HCT116 (cell line): ENCODE data around the gene LHPP. TPM values are rescaled to one million over a fixed set of nuclear protein-coding genes. Genes with fewer than 3 reads are reported as not detected.

Experiments
- ATAC-seq: fragments of 200-7000 bp; cut with Tn5 transposase; 2 replicates; pipeline ENCODE4 v1.9.1; 2020; ENCODE audit warnings: mild to moderate bottlenecking, moderate library complexity
- BruUV-seq: library from RNA; stranded (reverse); fragments of 400-500 nt; replicated peaks from 2 replicates; lab custom pipeline; 2021; lab: Mats Ljungman, UMichigan
- CTCF ChIA-PET: fragments of 300-600 bp; sonication (Branson Sonifier 250); formaldehyde crosslinking; loops from one replicate; lab custom pipeline; 2021; ENCODE audit warnings: antibody characterized with exemption; lab: Charles Lee
- POLR2A ChIA-PET: fragments of 300-600, 350-600 bp; sonication (Branson Sonifier 250); formaldehyde crosslinking; loops from one replicate; lab custom pipeline; 2021; ENCODE audit warnings: antibody characterized with exemption; lab: Charles Lee
- RAD21 ChIA-PET, 2 experiments: fragments of 300-600 bp; sonication (Branson Sonifier 250); formaldehyde crosslinking; loops; one replicate each; lab custom pipeline; 2023; ENCODE audit warnings: low total read pairs in 2 of 2; ENCODE audit not compliant: uncharacterized antibody in 2 of 2, unreplicated experiment in 2 of 2, low non-redundant PET in 1 of 2; lab: Charles Lee
- DNase-seq: peaks from one replicate; pipeline ENCODE4 v3.0.0-alpha.2; 2010; ENCODE audit warnings: low read depth, low spot score
- H2AFZ ChIP-seq: fragments of 200-600 bp; shearing (Covaris generic), sonication (generic); 2 replicates; pipeline ENCODE4 v1.6.1; 2017; ENCODE audit warnings: low read depth, mixed run types, mixed read lengths, antibody characterized with exemption, low read length; ENCODE audit not compliant: poor library complexity, severe bottlenecking
- H3K27ac ChIP-seq: 2 replicates; pipeline ENCODE4 v1.5.1; 2012; ENCODE audit warnings: low read depth, low read length
- H3K27me3 ChIP-seq: fragments of 200-600 bp; sonication (generic); 2 replicates; pipeline ENCODE4 v1.6.1; 2016; ENCODE audit warnings: mixed run types, low read length, mixed read lengths; ENCODE audit not compliant: insufficient read depth
- H3K36me3 ChIP-seq, 2 experiments: fragments of 200-500 bp in 1 of 2; fragments of 200-600 bp in 1 of 2; sonication (Bioruptor generic) in 1 of 2; sonication (generic) in 1 of 2; 2 replicates each; pipeline versions ENCODE4 v1.5.1 to v1.6.1; 2014 to 2016; ENCODE audit warnings: low read length in 2 of 2, inconsistent platforms in 1 of 2, mixed read lengths in 1 of 2, mixed run types in 1 of 2; ENCODE audit not compliant: insufficient read depth in 2 of 2, control insufficient read depth in 1 of 2
- H3K4me1 ChIP-seq, 2 experiments: fragments of 200-600 bp in 1 of 2; sonication (generic) in 1 of 2; 2 replicates each; pipeline versions ENCODE4 v1.5.1 to v1.6.1; 2012 to 2017; ENCODE audit warnings: low read length in 2 of 2, inconsistent platforms in 1 of 2, mild to moderate bottlenecking in 1 of 2, mixed read lengths in 1 of 2, mixed run types in 1 of 2, moderate library complexity in 1 of 2; ENCODE audit not compliant: insufficient read depth in 2 of 2, control insufficient read depth in 1 of 2
- H3K4me2 ChIP-seq: fragments of 200-600 bp; sonication (generic); 2 replicates; pipeline ENCODE4 v1.6.1; 2017; ENCODE audit warnings: mixed run types, low read length, mixed read lengths
- H3K4me3 ChIP-seq, 2 experiments: fragments of 200-600 bp in 1 of 2; sonication (generic) in 1 of 2; replicated peaks in 1 of 2; 2 replicates each; pipeline ENCODE4 v1.5.1; 2011 to 2016; ENCODE audit warnings: low read length in 2 of 2, control low read depth in 1 of 2, low read depth in 1 of 2, mild to moderate bottlenecking in 1 of 2, mixed read lengths in 1 of 2, mixed run types in 1 of 2
- H3K79me2 ChIP-seq: fragments of 200-600 bp; sonication (generic); 2 replicates; pipeline ENCODE4 v1.6.1; 2017; ENCODE audit warnings: mild to moderate bottlenecking, mixed run types, low read length, moderate library complexity, mixed read lengths; ENCODE audit not compliant: insufficient read depth
- H3K9ac ChIP-seq: fragments of 200-600 bp; sonication (generic); 2 replicates; pipeline ENCODE4 v1.6.1; 2016; ENCODE audit warnings: low read length, mixed read lengths
- H3K9me2 ChIP-seq: fragments of 200-600 bp; sonication (generic), shearing (Covaris generic); 2 replicates; pipeline ENCODE4 v1.6.1; 2017; ENCODE audit warnings: mixed run types, mild to moderate bottlenecking, moderate library complexity; ENCODE audit not compliant: insufficient read depth
- H3K9me3 ChIP-seq, 2 experiments: fragments of 200-500 bp in 1 of 2; fragments of 200-600 bp in 1 of 2; sonication (Bioruptor generic) in 1 of 2; sonication (generic) in 1 of 2; 2 replicates each; pipeline ENCODE4 v1.6.1; 2014 to 2017; ENCODE audit warnings: low read length in 2 of 2, mixed read lengths in 2 of 2, inconsistent platforms in 1 of 2, low read depth in 1 of 2, mild to moderate bottlenecking in 1 of 2, mixed run types in 1 of 2, moderate library complexity in 1 of 2; ENCODE audit not compliant: control insufficient read depth in 1 of 2, insufficient read depth in 1 of 2
- H4K20me1 ChIP-seq: fragments of 200-600 bp; sonication (generic), shearing (Covaris generic); 2 replicates; pipeline ENCODE4 v1.6.1; 2017; ENCODE audit warnings: mixed run types, mild to moderate bottlenecking, moderate library complexity; ENCODE audit not compliant: insufficient read depth
- CBX3 ChIP-seq: IDR thresholded peaks from 2 replicates; pipeline ENCODE4 v1.6.1; 2012; ENCODE audit warnings: low read depth
- EGR1 ChIP-seq: IDR thresholded peaks from 2 replicates; pipeline ENCODE4 v1.6.1; 2012; ENCODE audit warnings: low read depth
- ELF1 ChIP-seq: IDR thresholded peaks from 2 replicates; pipeline ENCODE4 v1.6.1; 2012; ENCODE audit warnings: low read depth, borderline replicate concordance
- EZH2 ChIP-seq: fragments of 200-600 bp; sonication (generic); IDR thresholded peaks from 2 replicates; pipeline ENCODE4 v1.6.1; 2017; ENCODE audit warnings: antibody characterized with exemption, mixed run types
- EZH2phosphoT487 ChIP-seq: fragments of 200-600 bp; IDR thresholded peaks from 2 replicates; pipeline ENCODE4 v1.6.1; 2018; ENCODE audit warnings: antibody characterized with exemption, borderline replicate concordance
- JUND ChIP-seq: IDR thresholded peaks from 2 replicates; pipeline ENCODE4 v1.6.1; 2012
- POLR2A ChIP-seq: IDR thresholded peaks from 2 replicates; pipeline ENCODE4 v1.7.0; 2011; ENCODE audit warnings: borderline replicate concordance; ENCODE audit not compliant: insufficient read depth, insufficient read length; ENCODE audit errors: extremely low read depth
- POLR2AphosphoS5 ChIP-seq: IDR thresholded peaks from 2 replicates; pipeline ENCODE4 v1.6.1; 2011; ENCODE audit warnings: mild to moderate bottlenecking, low read depth, low read length, moderate library complexity
- RAD21 ChIP-seq: IDR thresholded peaks from 2 replicates; pipeline ENCODE4 v1.6.1; 2012; ENCODE audit warnings: low read depth, mild to moderate bottlenecking
- SIN3A ChIP-seq: IDR thresholded peaks from 2 replicates; pipeline ENCODE4 v1.6.1; 2012; ENCODE audit warnings: low read depth
- SP1 ChIP-seq: IDR thresholded peaks from 2 replicates; pipeline ENCODE4 v1.6.1; 2012; ENCODE audit warnings: low read depth
- SRF ChIP-seq: IDR thresholded peaks from 2 replicates; pipeline ENCODE4 v1.6.1; 2012; ENCODE audit warnings: low read depth
- TCF7L2 ChIP-seq: IDR thresholded peaks from 2 replicates; pipeline ENCODE4 v1.7.0; 2011; ENCODE audit warnings: borderline replicate concordance, inconsistent platforms; ENCODE audit not compliant: insufficient read depth, insufficient read length; ENCODE audit errors: extremely low read depth
- YY1 ChIP-seq: IDR thresholded peaks from 2 replicates; pipeline ENCODE4 v1.6.1; 2011; ENCODE audit warnings: low read length, low read depth, moderate library complexity, mild to moderate bottlenecking; ENCODE audit not compliant: insufficient replicate concordance; ENCODE audit errors: extremely low read depth
- intact Hi-C: fragments of 100-400 bp; cut with micrococcal nuclease; formaldehyde crosslinking; loops from 2 replicates; pipeline ENCODE4 v1.10.0; 2022
- total RNA-seq: library from RNA; stranded (reverse); gene quantifications from one replicate; pipeline ENCODE4 v1.2.1, GENCODE V29; 2021; ENCODE audit not compliant: unreplicated experiment
- TF ChIP-seq, protein P1 (sequence below): IDR thresholded peaks from 2 replicates; pipeline ENCODE4 v1.6.1; 2012
- TF ChIP-seq, protein P2 (sequence below): IDR thresholded peaks from 2 replicates; pipeline ENCODE4 v1.6.1; 2012; ENCODE audit warnings: low read depth
- TF ChIP-seq, protein P3 (sequence below), 3 experiments: fragments of 200-600 bp in 1 of 3; sonication (generic) in 1 of 3; IDR thresholded peaks in 2 of 3; conservative IDR thresholded peaks in 1 of 3; 2 replicates each; pipeline ENCODE4 v1.5.1; 2012 to 2017; ENCODE audit warnings: low read depth in 2 of 3, low read length in 2 of 3, antibody characterized with exemption in 1 of 3, borderline replicate concordance in 1 of 3, control low read depth in 1 of 3, mild to moderate bottlenecking in 1 of 3, mixed read lengths in 1 of 3, mixed run types in 1 of 3, moderate library complexity in 1 of 3; ENCODE audit not compliant: insufficient read depth in 1 of 3

Gene LHPP
- total RNA-seq, 1 experiment from 2014 or later, result 45.8 TPM

DNA sequence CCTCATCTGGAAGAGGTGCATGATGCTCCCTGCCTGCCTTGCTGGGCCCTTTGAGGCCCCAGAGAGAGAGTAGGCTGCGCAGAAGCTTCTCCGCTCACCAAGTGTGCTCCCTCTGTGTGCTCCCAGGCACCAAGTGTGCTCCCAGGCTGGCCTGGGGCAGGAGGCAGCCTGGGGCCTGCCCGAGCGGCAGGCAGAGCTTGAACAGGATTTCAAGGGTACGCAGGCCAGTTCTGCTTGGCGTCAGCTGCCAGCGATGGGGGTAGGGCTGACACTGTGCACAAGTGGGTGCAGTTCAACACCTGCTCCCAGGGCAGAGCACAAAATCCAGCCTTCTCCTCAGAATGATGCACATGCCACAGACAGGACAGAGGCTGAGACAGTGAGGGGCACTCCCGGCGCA, 162.8 kb downstream of the LHPP start:
- DNase-seq (no peak), ATAC-seq (no peak)
- H2AFZ ChIP-seq, result no peak overlapping the region
- no peak for TF ChIP-seq JUND
- no peak for TF ChIP-seq SRF
- TF ChIP-seq ELF1, result no peak
- TF ChIP-seq RAD21, result no peak
- TF ChIP-seq SP1, result no peak
- TF ChIP-seq, protein P1, sequence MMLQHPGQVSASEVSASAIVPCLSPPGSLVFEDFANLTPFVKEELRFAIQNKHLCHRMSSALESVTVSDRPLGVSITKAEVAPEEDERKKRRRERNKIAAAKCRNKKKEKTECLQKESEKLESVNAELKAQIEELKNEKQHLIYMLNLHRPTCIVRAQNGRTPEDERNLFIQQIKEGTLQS, result no peak
- TF ChIP-seq CBX3, result no peak
- TF ChIP-seq TCF7L2, result no peak
- TF ChIP-seq YY1, result no peak
- intact Hi-C loops, result no loop called here
- no peaks in the 10 kb centered on the region for H3K79me2 ChIP-seq
- H3K27me3 ChIP-seq, result no peaks in the 10 kb centered on the region
- no peak overlapping the region for H3K4me2 ChIP-seq
- ChIA-PET RAD21 (interaction anchor here in 1 of 2 experiments (0.6 kb wide), 1 partner anchor 395 kb away, joined by 4 read pairs; no protein-coding TSS in a partner anchor), POLR2A (no interaction called here), CTCF (no interaction called here)
- no peaks in the 10 kb centered on the region for H3K9me3 ChIP-seq
- no peaks in the 10 kb centered on the region for H4K20me1 ChIP-seq
- no peaks in the 10 kb centered on the region for H3K36me3 ChIP-seq
- no peak overlapping the region for H3K4me3 ChIP-seq
- BruUV-seq, result no TSS peak
- no peak overlapping the region for H3K27ac ChIP-seq
- peaks cover 17 to 19% of the 10 kb centered on the region in 2 experiments for H3K4me1 ChIP-seq
- H3K9me2 ChIP-seq, result no peaks in the 10 kb centered on the region
- no peak overlapping the region for H3K9ac ChIP-seq

DNA sequence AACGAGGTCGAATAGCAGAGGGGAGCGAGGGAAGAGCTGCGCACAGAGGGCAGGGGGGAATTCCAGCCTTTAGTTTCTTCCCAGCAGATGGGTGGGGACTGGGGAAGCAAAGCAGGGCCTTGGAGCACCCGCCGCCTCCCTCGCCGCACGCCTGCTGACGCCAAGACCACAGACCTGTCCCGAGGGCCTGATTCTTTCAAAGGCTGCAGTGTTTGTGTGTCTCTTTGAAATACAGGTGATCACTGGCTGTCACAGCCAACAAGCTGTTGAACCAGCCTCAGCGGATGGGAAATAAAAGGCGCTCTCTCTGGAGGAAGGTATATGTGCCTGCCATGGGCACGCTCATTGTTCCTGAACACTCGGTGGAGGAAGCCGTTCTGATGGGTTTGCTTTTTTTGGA, 163.3 kb downstream of the LHPP start:
- Histone ChIP-seq H4K20me1 (no peaks in the 10 kb centered on the region), H3K9ac (no peak overlapping the region), H3K9me2 (no peaks in the 10 kb centered on the region), H3K27me3 (no peaks in the 10 kb centered on the region), H3K9me3 (no peaks in the 10 kb centered on the region), H3K4me2 (no peak overlapping the region), H2AFZ (no peak overlapping the region), H3K27ac (no peak overlapping the region), H3K4me1 (peaks cover 17 to 19% of the 10 kb centered on the region in 2 experiments), H3K4me3 (no peak overlapping the region), H3K36me3 (no peaks in the 10 kb centered on the region), H3K79me2 (no peaks in the 10 kb centered on the region)
- no peak for DNase-seq
- RAD21 ChIA-PET, result interaction anchor here in 1 of 2 experiments (0.6 kb wide), 1 partner anchor 395 kb away, joined by 4 read pairs; no protein-coding TSS in a partner anchor
- ATAC-seq, result no peak
- intact Hi-C loops, result no loop called here
- BruUV-seq, result no TSS peak
- POLR2A ChIA-PET, result no interaction called here
- CTCF ChIA-PET, result no interaction called here
- TF ChIP-seq, protein P2, sequence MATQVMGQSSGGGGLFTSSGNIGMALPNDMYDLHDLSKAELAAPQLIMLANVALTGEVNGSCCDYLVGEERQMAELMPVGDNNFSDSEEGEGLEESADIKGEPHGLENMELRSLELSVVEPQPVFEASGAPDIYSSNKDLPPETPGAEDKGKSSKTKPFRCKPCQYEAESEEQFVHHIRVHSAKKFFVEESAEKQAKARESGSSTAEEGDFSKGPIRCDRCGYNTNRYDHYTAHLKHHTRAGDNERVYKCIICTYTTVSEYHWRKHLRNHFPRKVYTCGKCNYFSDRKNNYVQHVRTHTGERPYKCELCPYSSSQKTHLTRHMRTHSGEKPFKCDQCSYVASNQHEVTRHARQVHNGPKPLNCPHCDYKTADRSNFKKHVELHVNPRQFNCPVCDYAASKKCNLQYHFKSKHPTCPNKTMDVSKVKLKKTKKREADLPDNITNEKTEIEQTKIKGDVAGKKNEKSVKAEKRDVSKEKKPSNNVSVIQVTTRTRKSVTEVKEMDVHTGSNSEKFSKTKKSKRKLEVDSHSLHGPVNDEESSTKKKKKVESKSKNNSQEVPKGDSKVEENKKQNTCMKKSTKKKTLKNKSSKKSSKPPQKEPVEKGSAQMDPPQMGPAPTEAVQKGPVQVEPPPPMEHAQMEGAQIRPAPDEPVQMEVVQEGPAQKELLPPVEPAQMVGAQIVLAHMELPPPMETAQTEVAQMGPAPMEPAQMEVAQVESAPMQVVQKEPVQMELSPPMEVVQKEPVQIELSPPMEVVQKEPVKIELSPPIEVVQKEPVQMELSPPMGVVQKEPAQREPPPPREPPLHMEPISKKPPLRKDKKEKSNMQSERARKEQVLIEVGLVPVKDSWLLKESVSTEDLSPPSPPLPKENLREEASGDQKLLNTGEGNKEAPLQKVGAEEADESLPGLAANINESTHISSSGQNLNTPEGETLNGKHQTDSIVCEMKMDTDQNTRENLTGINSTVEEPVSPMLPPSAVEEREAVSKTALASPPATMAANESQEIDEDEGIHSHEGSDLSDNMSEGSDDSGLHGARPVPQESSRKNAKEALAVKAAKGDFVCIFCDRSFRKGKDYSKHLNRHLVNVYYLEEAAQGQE, result no peak
- no peak for TF ChIP-seq TCF7L2
- TF ChIP-seq SP1, result no peak
- no peak for TF ChIP-seq SIN3A
- no peak for TF ChIP-seq EGR1
- no peak for TF ChIP-seq EZH2
- TF ChIP-seq, protein P3, sequence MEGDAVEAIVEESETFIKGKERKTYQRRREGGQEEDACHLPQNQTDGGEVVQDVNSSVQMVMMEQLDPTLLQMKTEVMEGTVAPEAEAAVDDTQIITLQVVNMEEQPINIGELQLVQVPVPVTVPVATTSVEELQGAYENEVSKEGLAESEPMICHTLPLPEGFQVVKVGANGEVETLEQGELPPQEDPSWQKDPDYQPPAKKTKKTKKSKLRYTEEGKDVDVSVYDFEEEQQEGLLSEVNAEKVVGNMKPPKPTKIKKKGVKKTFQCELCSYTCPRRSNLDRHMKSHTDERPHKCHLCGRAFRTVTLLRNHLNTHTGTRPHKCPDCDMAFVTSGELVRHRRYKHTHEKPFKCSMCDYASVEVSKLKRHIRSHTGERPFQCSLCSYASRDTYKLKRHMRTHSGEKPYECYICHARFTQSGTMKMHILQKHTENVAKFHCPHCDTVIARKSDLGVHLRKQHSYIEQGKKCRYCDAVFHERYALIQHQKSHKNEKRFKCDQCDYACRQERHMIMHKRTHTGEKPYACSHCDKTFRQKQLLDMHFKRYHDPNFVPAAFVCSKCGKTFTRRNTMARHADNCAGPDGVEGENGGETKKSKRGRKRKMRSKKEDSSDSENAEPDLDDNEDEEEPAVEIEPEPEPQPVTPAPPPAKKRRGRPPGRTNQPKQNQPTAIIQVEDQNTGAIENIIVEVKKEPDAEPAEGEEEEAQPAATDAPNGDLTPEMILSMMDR (IDR thresholded peaks at IDR 0.05 in 2 of 3, conservative IDR thresholded peaks at IDR 0.05 in 1 of 3; ENCODE audit: borderline replicate concordance in 1 of 3, insufficient read depth in 1 of 3, low read depth in 2 of 3, low read length in 2 of 3), result no peak
- no peak for TF ChIP-seq RAD21
- no peak for TF ChIP-seq POLR2A
- no peak for TF ChIP-seq POLR2AphosphoS5
- no peak for TF ChIP-seq EZH2phosphoT487
